Liver (tissue), 9 donors: ENCODE data around the gene LRRK1. TPM values are rescaled to one million over a fixed set of nuclear protein-coding genes. Genes with fewer than 3 reads are reported as not detected.

ENCODE experiments used
- DNase-seq: peaks from one replicate; pipeline ENCODE4 v3.0.0-alpha.2; 2017; ENCODE audit warnings: low spot score
- H3K27ac ChIP-seq, 2 donors: one replicate each; pipeline ENCODE4 v1.7.0; 2013; ENCODE audit warnings: inconsistent platforms in 2 of 2, low read length in 2 of 2, control low read depth in 1 of 2, low read depth in 1 of 2, mild to moderate bottlenecking in 1 of 2
- H3K27me3 ChIP-seq, 4 donors: one replicate each; pipeline versions ENCODE4 v1.6.1 to v1.7.0; 2013; ENCODE audit warnings: low read length in 3 of 4, inconsistent platforms in 1 of 4, mild to moderate bottlenecking in 1 of 4, moderate library complexity in 1 of 4; ENCODE audit not compliant: control insufficient read depth in 4 of 4, insufficient read depth in 4 of 4
- H3K36me3 ChIP-seq, 4 donors: one replicate each; pipeline versions ENCODE4 v1.6.1 to v1.7.0; 2013; ENCODE audit warnings: low read length in 3 of 4, mild to moderate bottlenecking in 3 of 4, low read depth in 1 of 4, moderate library complexity in 1 of 4; ENCODE audit not compliant: control insufficient read depth in 4 of 4, insufficient read depth in 3 of 4
- H3K4me1 ChIP-seq, 4 donors: one replicate each; pipeline versions ENCODE4 v1.6.1 to v1.7.0; 2013; ENCODE audit warnings: low read length in 3 of 4, mild to moderate bottlenecking in 3 of 4, moderate library complexity in 1 of 4; ENCODE audit not compliant: control insufficient read depth in 4 of 4, insufficient read depth in 4 of 4
- H3K4me3 ChIP-seq, 3 donors: one replicate each; pipeline versions ENCODE4 v1.6.1 to v1.7.0; 2013; ENCODE audit warnings: low read length in 3 of 3, control low read depth in 1 of 3, low read depth in 1 of 3, mild to moderate bottlenecking in 1 of 3
- H3K9ac ChIP-seq, 2 donors: one replicate each; pipeline ENCODE4 v1.7.0; 2013; ENCODE audit warnings: low read length in 2 of 2, mild to moderate bottlenecking in 2 of 2, moderate library complexity in 2 of 2, control low read depth in 1 of 2, low read depth in 1 of 2
- H3K9me3 ChIP-seq, 4 donors: one replicate each; pipeline versions ENCODE4 v1.6.1 to v1.7.0; 2013; ENCODE audit warnings: low read length in 3 of 4; ENCODE audit not compliant: control insufficient read depth in 4 of 4
- EGR1 ChIP-seq, 2 donors: IDR thresholded peaks; 2 replicates each; pipeline ENCODE4 v1.6.1; 2016 to 2018; ENCODE audit warnings: antibody characterized with exemption in 2 of 2, low read depth in 2 of 2
- FOXA1 ChIP-seq: IDR thresholded peaks from 2 replicates; pipeline ENCODE4 v1.6.1; 2016; ENCODE audit warnings: antibody characterized with exemption
- FOXA2 ChIP-seq: IDR thresholded peaks from 2 replicates; pipeline ENCODE4 v1.6.1; 2016; ENCODE audit warnings: antibody characterized with exemption
- GABPA ChIP-seq, 2 donors: IDR thresholded peaks in 1 of 2; conservative IDR thresholded peaks in 1 of 2; 2 replicates each; pipeline ENCODE4 v1.6.1; 2016; ENCODE audit warnings: antibody characterized with exemption in 2 of 2, mild to moderate bottlenecking in 1 of 2, moderate library complexity in 1 of 2
- HNF4A ChIP-seq, 2 donors: conservative IDR thresholded peaks; 2 replicates each; pipeline ENCODE4 v1.6.1; 2016; ENCODE audit warnings: antibody characterized with exemption in 2 of 2, mild to moderate bottlenecking in 2 of 2
- HNF4G ChIP-seq: IDR thresholded peaks from 2 replicates; pipeline ENCODE4 v1.6.1; 2016; ENCODE audit warnings: antibody characterized with exemption
- JUND ChIP-seq, 2 donors: IDR thresholded peaks; 2 replicates each; pipeline ENCODE4 v1.6.1; 2016; ENCODE audit warnings: antibody characterized with exemption in 2 of 2
- NR2F2 ChIP-seq: IDR thresholded peaks from 2 replicates; pipeline ENCODE4 v1.6.1; 2016; ENCODE audit warnings: antibody characterized with exemption
- RAD21 ChIP-seq, 2 donors: IDR thresholded peaks; 2 replicates each; pipeline ENCODE4 v1.6.1; 2016; ENCODE audit warnings: antibody characterized with exemption in 2 of 2, mild to moderate bottlenecking in 2 of 2
- RXRA ChIP-seq, 2 donors: IDR thresholded peaks; 2 replicates each; pipeline ENCODE4 v1.6.1; 2017 to 2018; ENCODE audit warnings: antibody characterized with exemption in 2 of 2, mild to moderate bottlenecking in 1 of 2
- SP1 ChIP-seq: IDR thresholded peaks from 2 replicates; pipeline ENCODE4 v1.6.1; 2018; ENCODE audit warnings: antibody characterized with exemption, mild to moderate bottlenecking
- TAF1 ChIP-seq: conservative IDR thresholded peaks from 2 replicates; pipeline ENCODE4 v1.6.1; 2016; ENCODE audit warnings: antibody characterized with exemption, mild to moderate bottlenecking
- YY1 ChIP-seq: IDR thresholded peaks from 2 replicates; pipeline ENCODE4 v1.6.1; 2016; ENCODE audit warnings: antibody characterized with exemption, mild to moderate bottlenecking
- whole genome bisulfite sequencing: extraction: QIAGEN DNeasy Blood & Tissue Kit; methylation state at CpG from one replicate; pipeline ENCODE4 v1.1.7; 2013; 5-methylcytosine and 5-hydroxymethylcytosine counted together
- polyA plus RNA-seq, 2 donors: library from polyadenylated mRNA; stranded (reverse) in 1 of 2; unstranded in 1 of 2; fragments of 200-250 nt in 1 of 2; fragments of >200 nt in 1 of 2; fragmentation: Nextera tagmentation in 1 of 2; extraction: Ambion mirVana in 1 of 2; gene quantifications; one replicate each; pipeline versions ENCODE4 v1.2.1 to v1.2.3, GENCODE V29; 2013 to 2015
- total RNA-seq, 2 donors: library from RNA; depleted of rRNA; stranded (reverse); fragments of >200 nt; gene quantifications; one replicate each; pipeline ENCODE4 v1.2.3, GENCODE V29; 2014
- TF ChIP-seq, protein P1 (sequence below): IDR thresholded peaks from 2 replicates; pipeline ENCODE4 v1.6.1; 2016; ENCODE audit warnings: antibody characterized with exemption, mild to moderate bottlenecking
- TF ChIP-seq, protein P2 (sequence below): IDR thresholded peaks from 2 replicates; pipeline ENCODE4 v1.6.1; 2016; ENCODE audit warnings: antibody characterized with exemption
- TF ChIP-seq, protein P3 (sequence below): IDR thresholded peaks from 2 replicates; pipeline ENCODE4 v1.6.1; 2016; ENCODE audit warnings: antibody characterized with exemption
- TF ChIP-seq, protein P4 (sequence below): IDR thresholded peaks from 2 replicates; pipeline ENCODE4 v1.6.1; 2016; ENCODE audit warnings: antibody characterized with exemption
- TF ChIP-seq, protein P5 (sequence below): fragments of 150-350 bp; IDR thresholded peaks from 2 replicates; pipeline ENCODE4 v1.5.1; 2017; ENCODE audit warnings: improper control_type of control experiment, low read depth, low read length; ENCODE audit not compliant: missing input control
- donor health status: healthy.
- donor health status: healthy.
- donor health status: healthy.
- donor health status: healthy.
- donor health status: healthy.

LRRK1 gene
- total and polyA plus RNA-seq, 4 donors: 1.2 to 4.4 (median 2.7) TPM

DNA sequence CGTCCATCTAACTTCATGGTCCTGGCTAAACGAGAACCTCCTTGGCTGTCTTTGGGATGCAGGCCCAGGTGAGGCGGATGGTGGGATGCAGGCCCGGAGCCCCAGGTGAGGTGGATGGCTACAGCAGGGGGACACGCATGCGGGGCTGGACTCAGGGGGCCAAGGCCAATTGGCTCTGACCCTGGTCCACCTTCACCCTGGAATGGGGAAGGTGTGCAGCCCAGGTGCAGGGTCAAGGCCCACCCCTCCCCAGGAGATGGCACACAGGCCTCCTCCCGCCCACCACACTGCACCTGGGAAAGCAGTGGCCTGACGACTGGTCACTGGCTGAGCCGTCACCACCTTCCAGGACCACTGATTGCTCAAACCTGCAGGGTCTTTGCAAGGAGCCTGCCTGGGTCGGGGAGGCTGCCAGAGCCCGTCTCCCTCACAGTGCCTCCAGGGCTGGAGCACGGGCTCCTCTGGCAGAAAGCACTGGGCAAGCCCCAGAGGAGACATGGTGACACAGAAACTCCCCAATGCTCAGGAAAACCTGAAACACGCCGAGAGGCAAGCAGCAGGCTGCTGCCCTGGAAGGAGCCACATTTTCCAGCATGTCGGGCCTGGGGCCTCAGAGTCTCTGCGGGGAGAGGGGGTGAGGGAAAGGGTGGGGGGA, 159.6 kb downstream of the LRRK1 start (continued):
- TF ChIP-seq, protein P1, sequence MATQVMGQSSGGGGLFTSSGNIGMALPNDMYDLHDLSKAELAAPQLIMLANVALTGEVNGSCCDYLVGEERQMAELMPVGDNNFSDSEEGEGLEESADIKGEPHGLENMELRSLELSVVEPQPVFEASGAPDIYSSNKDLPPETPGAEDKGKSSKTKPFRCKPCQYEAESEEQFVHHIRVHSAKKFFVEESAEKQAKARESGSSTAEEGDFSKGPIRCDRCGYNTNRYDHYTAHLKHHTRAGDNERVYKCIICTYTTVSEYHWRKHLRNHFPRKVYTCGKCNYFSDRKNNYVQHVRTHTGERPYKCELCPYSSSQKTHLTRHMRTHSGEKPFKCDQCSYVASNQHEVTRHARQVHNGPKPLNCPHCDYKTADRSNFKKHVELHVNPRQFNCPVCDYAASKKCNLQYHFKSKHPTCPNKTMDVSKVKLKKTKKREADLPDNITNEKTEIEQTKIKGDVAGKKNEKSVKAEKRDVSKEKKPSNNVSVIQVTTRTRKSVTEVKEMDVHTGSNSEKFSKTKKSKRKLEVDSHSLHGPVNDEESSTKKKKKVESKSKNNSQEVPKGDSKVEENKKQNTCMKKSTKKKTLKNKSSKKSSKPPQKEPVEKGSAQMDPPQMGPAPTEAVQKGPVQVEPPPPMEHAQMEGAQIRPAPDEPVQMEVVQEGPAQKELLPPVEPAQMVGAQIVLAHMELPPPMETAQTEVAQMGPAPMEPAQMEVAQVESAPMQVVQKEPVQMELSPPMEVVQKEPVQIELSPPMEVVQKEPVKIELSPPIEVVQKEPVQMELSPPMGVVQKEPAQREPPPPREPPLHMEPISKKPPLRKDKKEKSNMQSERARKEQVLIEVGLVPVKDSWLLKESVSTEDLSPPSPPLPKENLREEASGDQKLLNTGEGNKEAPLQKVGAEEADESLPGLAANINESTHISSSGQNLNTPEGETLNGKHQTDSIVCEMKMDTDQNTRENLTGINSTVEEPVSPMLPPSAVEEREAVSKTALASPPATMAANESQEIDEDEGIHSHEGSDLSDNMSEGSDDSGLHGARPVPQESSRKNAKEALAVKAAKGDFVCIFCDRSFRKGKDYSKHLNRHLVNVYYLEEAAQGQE: no peak
- no peak for TF ChIP-seq TAF1
- TF ChIP-seq, protein P2, sequence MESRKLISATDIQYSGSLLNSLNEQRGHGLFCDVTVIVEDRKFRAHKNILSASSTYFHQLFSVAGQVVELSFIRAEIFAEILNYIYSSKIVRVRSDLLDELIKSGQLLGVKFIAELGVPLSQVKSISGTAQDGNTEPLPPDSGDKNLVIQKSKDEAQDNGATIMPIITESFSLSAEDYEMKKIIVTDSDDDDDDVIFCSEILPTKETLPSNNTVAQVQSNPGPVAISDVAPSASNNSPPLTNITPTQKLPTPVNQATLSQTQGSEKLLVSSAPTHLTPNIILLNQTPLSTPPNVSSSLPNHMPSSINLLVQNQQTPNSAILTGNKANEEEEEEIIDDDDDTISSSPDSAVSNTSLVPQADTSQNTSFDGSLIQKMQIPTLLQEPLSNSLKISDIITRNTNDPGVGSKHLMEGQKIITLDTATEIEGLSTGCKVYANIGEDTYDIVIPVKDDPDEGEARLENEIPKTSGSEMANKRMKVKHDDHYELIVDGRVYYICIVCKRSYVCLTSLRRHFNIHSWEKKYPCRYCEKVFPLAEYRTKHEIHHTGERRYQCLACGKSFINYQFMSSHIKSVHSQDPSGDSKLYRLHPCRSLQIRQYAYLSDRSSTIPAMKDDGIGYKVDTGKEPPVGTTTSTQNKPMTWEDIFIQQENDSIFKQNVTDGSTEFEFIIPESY: no peak

DNA sequence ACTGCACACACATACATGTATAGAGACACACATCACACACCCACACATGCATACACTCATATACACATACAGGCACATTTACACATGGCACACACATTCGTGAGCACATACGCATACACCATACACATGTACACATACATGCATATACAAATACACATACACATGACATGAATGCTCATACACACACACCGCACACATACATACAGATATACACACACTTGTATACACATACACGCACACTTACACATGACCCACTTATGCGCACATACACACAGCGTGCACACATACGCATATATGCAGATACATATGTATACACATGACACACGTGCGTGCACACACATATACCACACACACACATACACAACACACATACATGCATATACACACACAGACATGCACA, 162.7 kb downstream of the LRRK1 start:
- no peaks in the 10 kb centered on the region for H3K9me3 ChIP-seq
- H3K27me3 ChIP-seq: no peaks in the 10 kb centered on the region
- no peak overlapping the region for H3K9ac ChIP-seq
- no peaks in the 10 kb centered on the region for H3K4me1 ChIP-seq
- no peaks in the 10 kb centered on the region for H3K36me3 ChIP-seq
- 96% methylated on average over 9 of the region's 9 CpGs for WGBS
- no peak for DNase-seq
- no peak overlapping the region for H3K4me3 ChIP-seq
- TF ChIP-seq, protein P2: no peak
- TF ChIP-seq HNF4A (conservative IDR thresholded peaks at IDR 0.05) (no peak), JUND (IDR thresholded peaks at IDR 0.05) (no peak), HNF4G (no peak), SP1 (no peak), NR2F2 (no peak), EGR1 (IDR thresholded peaks at IDR 0.05; ENCODE audit: low read depth in 2 of 2) (no peak), TAF1 (no peak), RXRA (IDR thresholded peaks at IDR 0.05) (no peak), YY1 (no peak), GABPA (IDR thresholded peaks at IDR 0.05 in 1 of 2, conservative IDR thresholded peaks at IDR 0.05 in 1 of 2) (no peak), FOXA1 (no peak), RAD21 (IDR thresholded peaks at IDR 0.05) (no peak), FOXA2 (no peak)
- TF ChIP-seq, protein P3, sequence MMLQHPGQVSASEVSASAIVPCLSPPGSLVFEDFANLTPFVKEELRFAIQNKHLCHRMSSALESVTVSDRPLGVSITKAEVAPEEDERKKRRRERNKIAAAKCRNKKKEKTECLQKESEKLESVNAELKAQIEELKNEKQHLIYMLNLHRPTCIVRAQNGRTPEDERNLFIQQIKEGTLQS: no peak
- TF ChIP-seq, protein P4, sequence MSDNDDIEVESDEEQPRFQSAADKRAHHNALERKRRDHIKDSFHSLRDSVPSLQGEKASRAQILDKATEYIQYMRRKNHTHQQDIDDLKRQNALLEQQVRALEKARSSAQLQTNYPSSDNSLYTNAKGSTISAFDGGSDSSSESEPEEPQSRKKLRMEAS: no peak
- TF ChIP-seq, protein P5, sequence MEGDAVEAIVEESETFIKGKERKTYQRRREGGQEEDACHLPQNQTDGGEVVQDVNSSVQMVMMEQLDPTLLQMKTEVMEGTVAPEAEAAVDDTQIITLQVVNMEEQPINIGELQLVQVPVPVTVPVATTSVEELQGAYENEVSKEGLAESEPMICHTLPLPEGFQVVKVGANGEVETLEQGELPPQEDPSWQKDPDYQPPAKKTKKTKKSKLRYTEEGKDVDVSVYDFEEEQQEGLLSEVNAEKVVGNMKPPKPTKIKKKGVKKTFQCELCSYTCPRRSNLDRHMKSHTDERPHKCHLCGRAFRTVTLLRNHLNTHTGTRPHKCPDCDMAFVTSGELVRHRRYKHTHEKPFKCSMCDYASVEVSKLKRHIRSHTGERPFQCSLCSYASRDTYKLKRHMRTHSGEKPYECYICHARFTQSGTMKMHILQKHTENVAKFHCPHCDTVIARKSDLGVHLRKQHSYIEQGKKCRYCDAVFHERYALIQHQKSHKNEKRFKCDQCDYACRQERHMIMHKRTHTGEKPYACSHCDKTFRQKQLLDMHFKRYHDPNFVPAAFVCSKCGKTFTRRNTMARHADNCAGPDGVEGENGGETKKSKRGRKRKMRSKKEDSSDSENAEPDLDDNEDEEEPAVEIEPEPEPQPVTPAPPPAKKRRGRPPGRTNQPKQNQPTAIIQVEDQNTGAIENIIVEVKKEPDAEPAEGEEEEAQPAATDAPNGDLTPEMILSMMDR: no peak
- TF ChIP-seq, protein P1: no peak
- no peak overlapping the region for H3K27ac ChIP-seq
